Activated CD4-positive, alpha-beta T cell treated with anti-CD3 and anti-CD28 coated beads, Interleukin-2, amount 50 U/mL, for 16 hours (primary cell): Measurements from ENCODE around the gene WDR35.

Experiments
- DNase-seq: peaks from one replicate; pipeline ENCODE4 v3.0.0-alpha.2; 2020

Gene WDR35

GRCh38 chr2:19989667-19990415 lies at the start of gene WDR35:
Gene WDR35, minus strand, starts transcription at chr2:19990105. Its CDS starts 90 bp downstream, at chr2:19990015.
- DNase-seq = peak; percentile 92

- no peak for DNase-seq
Measured at GRCh38 chr2:20037660-20038059, 47.8 kb upstream of the WDR35 start.

GRCh38 chr2:20035955-20036666 lies 46.2 kb upstream of the WDR35 start:
- no peak for DNase-seq

DNA sequence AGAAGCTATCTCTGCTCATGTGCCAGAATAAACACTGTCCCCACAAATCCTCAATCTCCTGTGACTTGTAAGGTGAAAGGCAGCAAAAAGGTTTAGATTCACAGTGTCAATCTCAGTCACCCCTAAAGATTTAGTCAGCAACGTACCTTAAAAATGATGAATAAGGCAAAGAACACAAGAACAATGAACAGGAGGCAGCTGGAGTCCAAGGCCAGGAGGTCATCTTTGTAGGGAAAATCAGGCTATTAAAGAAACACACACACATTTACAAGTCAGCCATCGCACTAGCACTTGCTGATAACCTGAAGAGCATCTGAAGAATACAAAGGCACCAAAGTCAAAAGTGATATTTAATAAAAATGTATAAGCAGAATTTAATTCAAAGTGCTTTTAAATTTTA lies 44.9 kb upstream of the WDR35 start:
- no peak for DNase-seq

GRCh38 chr2:20034218-20034617 lies 44.3 kb upstream of the WDR35 start:
- DNase-seq = no peak

GRCh38 chr2:20033322-20033721 lies 43.4 kb upstream of the WDR35 start:
- DNase-seq = no peak

DNA sequence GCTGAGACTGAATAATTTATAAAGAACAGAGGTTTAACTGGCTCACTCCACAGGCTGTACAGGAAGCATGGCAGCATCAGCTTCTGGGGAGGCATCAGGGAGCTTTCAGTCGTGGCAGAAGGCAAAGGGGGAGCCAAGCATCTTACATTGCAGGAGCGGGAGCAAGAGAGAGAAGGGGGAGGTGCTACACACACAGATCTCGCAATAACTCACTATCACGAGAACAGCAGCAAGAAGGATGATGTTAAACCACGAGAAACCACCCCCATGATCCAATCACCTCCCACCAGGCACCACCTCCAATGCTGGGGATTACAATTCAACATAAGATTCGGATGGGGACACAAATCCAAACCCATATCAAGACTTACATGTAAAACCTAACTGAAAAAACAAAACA lies 40.3 kb upstream of the WDR35 start:
- no peak for DNase-seq

GRCh38 chr2:20027705-20028434 lies 38.0 kb upstream of the WDR35 start:
- no peak for DNase-seq

DNA sequence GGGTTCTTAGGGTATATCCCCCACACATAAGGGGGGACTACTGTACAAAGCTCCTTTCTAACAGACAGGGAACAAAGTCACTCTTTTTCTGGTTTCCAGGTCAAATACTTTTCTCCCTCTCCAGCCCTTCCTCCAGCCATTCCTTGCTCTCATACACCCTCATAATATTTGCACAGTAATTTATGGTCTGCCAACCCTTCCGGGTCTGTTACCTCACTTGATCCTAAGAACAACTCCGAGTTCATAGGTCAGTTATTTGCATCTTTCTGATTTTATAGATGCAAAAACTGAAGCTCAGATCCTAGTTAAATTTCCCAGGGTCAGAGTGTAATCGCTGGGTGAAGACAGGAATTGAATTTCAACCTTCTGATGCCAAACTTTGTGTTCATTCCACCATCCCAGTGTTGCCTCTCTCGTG lies 37.4 kb upstream of the WDR35 start:
- DNase-seq = no peak

- DNase-seq = no peak
Measured at GRCh38 chr2:20025065-20025786, 35.3 kb upstream of the WDR35 start.

DNA sequence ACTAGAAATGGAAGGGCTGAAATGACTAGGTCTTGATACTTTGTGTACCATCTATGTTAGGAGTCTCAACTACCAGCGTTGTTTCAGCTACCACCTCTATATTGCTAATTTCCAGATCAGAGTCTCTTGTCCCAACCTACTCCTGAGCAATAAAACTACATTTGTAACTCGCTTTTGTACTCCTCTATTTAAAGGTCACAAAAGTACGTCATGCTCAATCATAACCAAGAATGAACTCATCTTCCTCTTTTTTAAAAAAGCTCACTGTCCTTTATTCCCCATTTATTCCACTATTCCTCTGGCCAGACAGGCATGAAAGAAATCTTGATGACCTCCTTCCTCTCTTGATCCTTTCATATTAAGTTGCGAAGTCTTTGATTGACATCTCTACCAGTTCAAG lies 33.8 kb upstream of the WDR35 start:
- no peak for DNase-seq

- no peak for DNase-seq
Measured at GRCh38 chr2:20021405-20022009, 31.6 kb upstream of the WDR35 start.

GRCh38 chr2:20019747-20020146 lies 29.8 kb upstream of the WDR35 start:
- DNase-seq = no peak

DNA sequence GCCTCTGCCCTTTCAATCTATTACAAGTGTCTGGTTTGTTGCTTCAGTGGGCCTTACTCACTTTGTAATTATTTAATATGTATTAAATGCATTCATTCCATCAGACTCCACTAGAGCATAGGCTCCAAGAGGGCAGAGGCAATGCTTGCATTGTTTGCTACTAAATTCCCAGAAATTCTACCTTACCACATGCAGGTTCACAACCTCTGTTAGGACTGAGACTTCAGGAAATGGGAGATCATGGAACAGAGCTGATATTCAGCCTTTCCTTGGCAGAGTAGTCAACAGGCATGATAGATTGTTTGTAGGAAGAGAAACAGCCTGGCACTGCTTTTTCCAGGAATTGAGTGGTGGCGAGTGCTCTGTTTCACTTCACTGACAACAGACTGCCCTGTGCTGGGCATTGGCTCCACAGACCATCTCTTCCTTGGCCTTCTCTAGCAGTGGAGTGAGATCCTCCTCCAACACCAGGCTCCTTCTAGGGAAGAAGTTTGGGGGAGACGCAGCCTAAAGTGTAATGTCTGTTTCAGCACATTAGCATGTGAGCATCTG lies 28.8 kb upstream of the WDR35 start:
- DNase-seq = no peak

- no peak for DNase-seq
Measured at GRCh38 chr2:20016346-20016745, 26.4 kb upstream of the WDR35 start.

GRCh38 chr2:20015482-20016083 lies 25.7 kb upstream of the WDR35 start:
- peak; percentile 35 for DNase-seq

GRCh38 chr2:20013126-20013849 lies 23.4 kb upstream of the WDR35 start:
- no peak for DNase-seq

- DNase-seq = no peak
Measured at GRCh38 chr2:20012282-20013125, 22.6 kb upstream of the WDR35 start, which contains the start of gene MATN3. Gene MATN3, minus strand, starts transcription at chr2:20012668. Its CDS starts 37 bp downstream, at chr2:20012631.

DNA sequence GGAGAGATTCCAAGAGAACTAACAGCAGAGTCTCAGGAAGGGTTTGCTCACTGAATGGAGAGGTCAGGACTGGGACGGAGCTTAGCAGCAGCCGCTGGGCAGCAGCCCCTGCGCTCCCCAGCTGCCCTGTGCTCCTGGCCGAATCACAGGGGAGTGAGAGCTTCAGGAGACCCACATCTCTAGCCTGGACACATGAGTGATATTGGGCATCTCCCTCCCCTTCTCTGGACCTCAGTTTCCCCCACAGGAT lies 22.1 kb upstream of the WDR35 start:
- no peak for DNase-seq

GRCh38 chr2:20011276-20012031 lies 21.5 kb upstream of the WDR35 start:
- DNase-seq = no peak
